WI38 (cell line): ENCODE measurements around the gene GALNT18.

Source experiments
- H3K4me3 ChIP-seq: 2 replicates; pipeline ENCODE4 v1.5.1; 2011; ENCODE audit warnings: low read depth, mild to moderate bottlenecking, control low read depth, low read length
- TF ChIP-seq, protein P1 (sequence below): IDR thresholded peaks from 2 replicates; pipeline ENCODE4 v1.5.1; 2012; ENCODE audit warnings: low read depth, mild to moderate bottlenecking, control low read depth, low read length

GALNT18 gene

DNA sequence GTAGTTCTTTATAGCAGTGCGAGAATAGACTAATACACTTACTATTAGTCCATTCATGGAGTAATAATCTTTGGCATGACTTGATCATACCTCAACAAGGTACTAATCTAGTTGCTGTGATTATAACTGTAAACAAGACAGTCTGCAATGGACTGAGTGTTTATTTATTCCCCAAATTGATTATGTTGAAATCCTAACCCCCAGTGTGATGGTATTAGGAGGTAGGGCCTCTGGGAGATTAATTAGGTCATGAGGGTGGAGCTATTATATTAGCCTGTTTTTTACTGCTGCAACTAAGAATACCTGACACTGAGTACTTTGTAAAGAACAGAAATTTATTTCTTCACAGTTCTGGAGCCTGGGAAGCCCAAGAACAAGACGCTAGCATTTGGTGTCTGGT lies 237.8 kb downstream of the GALNT18 start:
- TF ChIP-seq, protein P1, sequence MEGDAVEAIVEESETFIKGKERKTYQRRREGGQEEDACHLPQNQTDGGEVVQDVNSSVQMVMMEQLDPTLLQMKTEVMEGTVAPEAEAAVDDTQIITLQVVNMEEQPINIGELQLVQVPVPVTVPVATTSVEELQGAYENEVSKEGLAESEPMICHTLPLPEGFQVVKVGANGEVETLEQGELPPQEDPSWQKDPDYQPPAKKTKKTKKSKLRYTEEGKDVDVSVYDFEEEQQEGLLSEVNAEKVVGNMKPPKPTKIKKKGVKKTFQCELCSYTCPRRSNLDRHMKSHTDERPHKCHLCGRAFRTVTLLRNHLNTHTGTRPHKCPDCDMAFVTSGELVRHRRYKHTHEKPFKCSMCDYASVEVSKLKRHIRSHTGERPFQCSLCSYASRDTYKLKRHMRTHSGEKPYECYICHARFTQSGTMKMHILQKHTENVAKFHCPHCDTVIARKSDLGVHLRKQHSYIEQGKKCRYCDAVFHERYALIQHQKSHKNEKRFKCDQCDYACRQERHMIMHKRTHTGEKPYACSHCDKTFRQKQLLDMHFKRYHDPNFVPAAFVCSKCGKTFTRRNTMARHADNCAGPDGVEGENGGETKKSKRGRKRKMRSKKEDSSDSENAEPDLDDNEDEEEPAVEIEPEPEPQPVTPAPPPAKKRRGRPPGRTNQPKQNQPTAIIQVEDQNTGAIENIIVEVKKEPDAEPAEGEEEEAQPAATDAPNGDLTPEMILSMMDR: no peak

DNA sequence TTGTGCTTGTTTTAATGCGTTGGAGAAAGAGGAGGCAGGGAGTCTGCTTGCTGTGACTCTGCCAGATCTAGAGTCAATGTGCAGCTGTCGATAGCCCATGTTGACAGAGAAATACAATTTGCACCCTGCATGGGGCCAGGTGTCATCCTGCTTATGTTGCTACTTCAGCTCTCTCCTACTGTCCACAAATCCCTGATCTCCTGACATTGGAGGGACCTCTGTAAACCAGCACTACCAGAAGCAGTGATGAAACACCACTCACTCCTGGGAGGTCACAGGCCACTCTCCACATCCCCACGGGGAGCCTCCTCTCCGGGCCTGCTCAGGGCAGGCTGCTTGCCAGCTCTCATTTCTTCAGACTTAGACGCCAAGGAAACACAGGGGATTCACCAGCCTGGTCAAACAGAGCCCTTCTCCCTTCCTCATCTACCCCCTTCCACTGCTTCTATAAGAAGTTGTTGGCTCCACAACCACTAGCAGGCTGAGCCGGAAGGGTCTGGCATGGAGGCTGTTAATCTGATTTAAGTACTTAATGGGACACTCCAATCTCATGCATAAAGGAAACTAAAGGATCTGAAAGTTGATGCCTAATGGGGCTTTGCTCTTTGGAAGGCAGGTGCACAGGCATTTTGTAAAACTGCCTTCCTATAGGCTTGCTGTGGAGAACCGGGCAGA lies 238.8 kb downstream of the GALNT18 start:
- H3K4me3 ChIP-seq: no peak overlapping the region
- TF ChIP-seq, protein P1: no peak

More for the DNA sequence above, 237.8 kb downstream of the GALNT18 start:
- no peak overlapping the region for H3K4me3 ChIP-seq

DNA sequence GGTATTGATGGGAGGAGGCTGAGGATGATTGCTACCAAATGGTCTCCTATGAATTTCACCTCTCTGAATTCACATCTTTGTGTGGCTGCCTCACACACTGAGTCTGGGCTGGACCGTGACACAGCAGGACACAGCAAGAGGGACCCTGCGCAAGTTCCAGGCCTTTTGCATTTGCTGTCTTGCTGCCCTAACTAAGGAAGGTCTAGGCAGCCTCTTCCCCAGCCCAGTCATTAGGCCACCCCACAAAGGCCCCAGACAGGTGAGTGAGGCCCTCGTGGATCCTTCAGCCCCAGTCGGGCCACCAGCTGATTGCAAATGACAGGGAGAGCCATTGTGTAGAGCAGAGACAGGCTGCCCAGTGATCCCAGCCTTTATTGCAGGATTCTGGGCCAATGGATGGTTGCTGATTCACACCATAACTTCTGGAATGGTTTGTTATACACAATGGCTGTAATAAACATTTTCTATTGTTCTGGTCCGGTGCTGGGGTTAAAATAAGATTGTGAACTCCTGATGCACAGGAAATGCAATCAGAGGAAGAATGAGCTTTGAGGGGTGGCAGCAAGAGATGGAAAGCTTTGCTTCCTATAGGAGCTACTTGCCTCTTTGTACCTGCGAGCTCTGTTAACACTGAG lies 240.2 kb downstream of the GALNT18 start:
- TF ChIP-seq, protein P1: no peak
- H3K4me3 ChIP-seq: no peak overlapping the region

- TF ChIP-seq, protein P1: no peak
- no peak overlapping the region for H3K4me3 ChIP-seq
These were observed 240.9 kb downstream of the GALNT18 start for GRCh38 chr11:11380883-11381282.

DNA sequence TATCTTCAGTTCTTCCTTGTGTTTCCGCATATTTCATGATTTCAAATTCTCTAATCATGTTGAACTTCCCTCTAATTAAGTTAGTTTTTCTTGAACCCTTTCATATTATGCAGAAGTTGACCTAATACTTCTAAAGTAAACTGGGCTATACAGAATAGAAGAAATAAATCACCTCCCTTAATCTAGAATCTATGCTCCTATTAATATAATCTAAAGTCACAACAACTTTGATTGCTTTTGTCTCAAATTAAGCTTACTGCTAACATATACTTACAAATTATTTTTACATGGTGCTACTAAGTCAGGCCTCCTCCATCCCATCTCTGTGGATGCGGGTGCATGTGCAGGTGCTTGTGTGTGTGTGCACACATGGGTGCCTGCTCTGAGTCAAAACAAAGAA lies 241.5 kb downstream of the GALNT18 start:
- TF ChIP-seq, protein P1: no peak
- no peak overlapping the region for H3K4me3 ChIP-seq

DNA sequence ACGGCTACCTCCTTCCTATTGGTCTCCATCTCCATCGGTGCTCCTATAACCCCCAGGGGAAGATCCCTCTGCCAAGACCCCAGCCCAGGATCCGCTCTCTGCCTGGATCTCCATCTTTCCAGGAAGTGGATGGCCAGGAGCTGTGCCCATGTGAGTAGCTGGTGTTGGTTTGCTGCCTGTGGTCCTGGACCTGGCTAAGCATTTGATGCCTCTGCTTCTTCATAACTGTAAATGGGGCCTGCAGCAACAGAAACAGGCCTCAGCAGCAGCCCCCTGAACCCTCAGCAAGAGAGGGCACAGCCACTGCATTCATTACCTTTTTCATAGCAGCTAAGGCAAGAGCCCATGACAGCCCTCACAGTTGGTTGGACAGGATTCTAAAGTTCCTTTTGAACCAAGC lies 242.1 kb downstream of the GALNT18 start:
- TF ChIP-seq, protein P1: no peak
- H3K4me3 ChIP-seq: no peak overlapping the region

DNA sequence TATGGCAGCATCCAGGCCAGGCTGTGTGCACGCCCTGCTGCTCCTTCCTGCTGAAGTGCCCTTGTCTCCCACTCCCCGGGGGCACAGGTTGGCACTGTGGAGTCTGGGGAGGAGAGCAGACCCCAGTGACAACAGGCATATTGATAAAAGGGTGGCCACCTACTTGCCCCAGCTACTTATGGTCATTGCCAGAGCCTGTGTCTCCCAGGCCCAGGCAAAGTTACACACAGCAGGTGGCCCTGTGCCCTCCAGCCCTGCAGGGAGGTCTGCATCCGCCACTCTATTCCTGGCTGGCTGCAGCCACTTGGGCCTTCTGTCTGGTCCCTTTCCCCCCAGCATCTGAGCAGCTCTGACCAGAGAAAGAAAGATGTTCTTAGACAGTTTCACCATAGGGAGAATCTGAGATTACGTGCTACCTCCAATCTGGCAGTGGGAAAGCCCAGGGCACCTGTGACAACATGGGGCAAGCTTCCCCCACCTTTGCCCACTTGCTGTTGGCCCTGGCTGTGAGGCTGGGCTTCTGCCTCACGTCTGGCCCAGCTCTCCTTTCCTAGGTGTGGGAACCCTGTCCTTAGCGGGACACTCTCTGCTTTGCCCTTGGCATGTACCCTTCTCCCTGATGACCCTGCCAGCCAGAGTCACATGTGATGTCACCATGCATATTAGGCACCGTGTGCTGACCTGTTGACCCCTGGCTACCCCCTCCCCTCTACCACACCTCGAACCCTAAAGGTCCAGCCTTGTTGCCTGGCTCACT lies 243.4 kb downstream of the GALNT18 start:
- TF ChIP-seq, protein P1: no peak

More for the DNA sequence above, 243.4 kb downstream of the GALNT18 start:
- H3K4me3 ChIP-seq: no peak overlapping the region
